GM12872 (cell line): ENCODE data around the gene NACC2.

Experiments used
- TF ChIP-seq, protein P1 (sequence below): IDR thresholded peaks from 3 replicates; pipeline ENCODE4 v1.5.1; 2011; ENCODE audit warnings: low read depth, mild to moderate bottlenecking, low read length, moderate library complexity; ENCODE audit not compliant: insufficient read depth

The NACC2 gene

DNA sequence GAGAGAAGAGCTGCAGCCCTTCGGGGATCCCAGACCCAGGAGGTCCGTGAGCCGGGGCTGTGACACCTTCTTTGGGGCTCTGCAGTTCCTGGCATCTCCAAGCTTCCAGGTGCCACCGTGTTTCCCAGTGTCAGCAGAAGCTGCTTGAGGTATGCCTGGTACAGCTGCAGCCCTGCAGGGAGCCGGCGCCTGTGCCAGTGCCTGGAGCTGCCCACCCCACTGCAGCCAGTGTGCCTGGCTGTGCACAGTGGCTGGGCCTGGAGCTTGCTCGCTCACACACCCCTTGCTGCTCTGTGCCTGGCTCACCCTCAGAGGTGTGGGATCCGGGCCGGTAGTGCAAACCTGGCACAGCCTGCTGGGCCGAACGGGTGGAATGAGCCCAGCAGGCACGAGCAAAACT is 65.5 kb downstream of the NACC2 start:
- TF ChIP-seq, protein P1, sequence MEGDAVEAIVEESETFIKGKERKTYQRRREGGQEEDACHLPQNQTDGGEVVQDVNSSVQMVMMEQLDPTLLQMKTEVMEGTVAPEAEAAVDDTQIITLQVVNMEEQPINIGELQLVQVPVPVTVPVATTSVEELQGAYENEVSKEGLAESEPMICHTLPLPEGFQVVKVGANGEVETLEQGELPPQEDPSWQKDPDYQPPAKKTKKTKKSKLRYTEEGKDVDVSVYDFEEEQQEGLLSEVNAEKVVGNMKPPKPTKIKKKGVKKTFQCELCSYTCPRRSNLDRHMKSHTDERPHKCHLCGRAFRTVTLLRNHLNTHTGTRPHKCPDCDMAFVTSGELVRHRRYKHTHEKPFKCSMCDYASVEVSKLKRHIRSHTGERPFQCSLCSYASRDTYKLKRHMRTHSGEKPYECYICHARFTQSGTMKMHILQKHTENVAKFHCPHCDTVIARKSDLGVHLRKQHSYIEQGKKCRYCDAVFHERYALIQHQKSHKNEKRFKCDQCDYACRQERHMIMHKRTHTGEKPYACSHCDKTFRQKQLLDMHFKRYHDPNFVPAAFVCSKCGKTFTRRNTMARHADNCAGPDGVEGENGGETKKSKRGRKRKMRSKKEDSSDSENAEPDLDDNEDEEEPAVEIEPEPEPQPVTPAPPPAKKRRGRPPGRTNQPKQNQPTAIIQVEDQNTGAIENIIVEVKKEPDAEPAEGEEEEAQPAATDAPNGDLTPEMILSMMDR: no peak

DNA sequence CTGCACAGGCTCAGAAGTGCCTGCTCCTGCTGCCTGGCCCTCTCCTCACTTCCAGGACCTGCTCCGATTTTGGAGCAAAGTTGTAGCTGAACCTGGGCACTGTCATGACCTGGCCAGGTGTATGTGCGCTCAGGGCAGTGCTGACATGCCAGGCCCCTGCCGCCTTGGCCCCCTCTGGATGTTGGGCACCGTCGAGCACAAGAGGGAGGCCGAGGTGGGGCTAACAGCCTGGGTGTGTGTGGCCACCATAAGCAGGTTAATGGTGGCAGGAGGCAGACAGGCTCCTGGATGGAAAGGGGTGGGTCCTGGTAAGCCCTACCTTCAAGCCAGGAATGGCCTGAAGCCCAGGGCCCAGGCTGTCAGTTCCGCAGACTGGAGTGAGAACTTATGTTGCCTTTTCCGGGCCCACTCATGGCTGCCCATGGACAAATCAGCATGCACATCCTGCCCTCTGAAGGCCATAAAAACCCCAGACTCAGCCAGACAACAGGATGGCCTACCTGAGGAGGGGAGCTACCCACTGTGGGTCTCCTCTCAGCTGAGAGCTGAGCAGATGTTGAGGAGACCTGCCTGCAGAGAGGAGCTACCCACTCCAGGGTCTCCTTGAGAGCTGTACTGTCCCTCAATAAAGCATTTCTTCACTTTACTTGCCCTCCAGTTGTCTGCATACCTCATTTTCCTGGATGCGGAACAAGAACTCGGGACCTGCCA is 66.2 kb downstream of the NACC2 start:
- TF ChIP-seq, protein P1: no peak

DNA sequence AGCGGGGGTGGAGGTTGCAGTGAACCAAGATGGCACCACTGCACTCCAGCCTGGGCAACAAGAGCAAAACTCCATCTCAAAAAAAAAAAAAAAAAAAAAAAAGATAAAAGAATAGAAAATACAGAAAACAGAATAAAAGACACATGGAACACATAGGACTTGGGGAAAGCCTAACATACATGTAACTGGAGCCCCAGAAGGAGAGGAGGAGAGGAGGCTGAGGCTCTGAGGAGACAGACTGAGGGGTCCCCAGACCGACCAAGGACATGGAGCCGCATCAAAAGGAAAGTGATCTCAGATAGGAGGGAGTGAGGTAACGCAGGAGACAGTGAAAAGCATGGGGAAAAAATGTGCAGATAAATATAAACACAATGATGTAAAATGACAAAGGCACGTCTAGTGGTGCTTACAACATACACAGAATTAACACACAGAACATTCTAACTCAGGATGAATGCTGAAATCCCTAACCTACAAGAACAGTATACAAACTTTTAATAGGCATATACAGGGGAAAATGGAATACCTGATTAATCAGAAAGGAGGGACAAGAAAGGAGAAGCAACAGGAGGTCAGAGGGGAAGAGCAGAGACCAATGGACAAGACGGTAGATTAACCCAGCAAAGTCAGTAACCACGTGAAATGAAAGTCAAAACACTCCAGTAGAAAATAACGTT is 68.7 kb downstream of the NACC2 start:
- TF ChIP-seq, protein P1: no peak

DNA sequence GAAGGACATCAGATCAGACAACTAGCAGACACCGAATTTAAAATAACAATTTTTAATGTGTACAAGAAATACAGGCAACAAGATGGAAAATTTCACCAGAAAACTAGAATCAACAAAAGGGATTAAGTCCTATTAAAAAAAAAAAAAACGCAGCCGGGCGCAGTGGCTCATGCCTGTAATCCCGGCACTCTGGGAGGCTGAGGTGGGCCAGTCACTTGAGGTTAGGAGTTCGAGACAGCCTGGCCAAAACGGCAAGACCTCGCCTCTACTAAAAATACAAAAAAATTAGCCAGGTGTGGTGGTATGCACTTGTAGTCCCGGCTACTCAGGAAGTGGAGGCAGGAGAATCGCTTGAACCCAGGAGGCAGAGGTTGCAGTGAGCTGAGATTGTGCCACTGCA is 69.6 kb downstream of the NACC2 start:
- TF ChIP-seq, protein P1: no peak

DNA sequence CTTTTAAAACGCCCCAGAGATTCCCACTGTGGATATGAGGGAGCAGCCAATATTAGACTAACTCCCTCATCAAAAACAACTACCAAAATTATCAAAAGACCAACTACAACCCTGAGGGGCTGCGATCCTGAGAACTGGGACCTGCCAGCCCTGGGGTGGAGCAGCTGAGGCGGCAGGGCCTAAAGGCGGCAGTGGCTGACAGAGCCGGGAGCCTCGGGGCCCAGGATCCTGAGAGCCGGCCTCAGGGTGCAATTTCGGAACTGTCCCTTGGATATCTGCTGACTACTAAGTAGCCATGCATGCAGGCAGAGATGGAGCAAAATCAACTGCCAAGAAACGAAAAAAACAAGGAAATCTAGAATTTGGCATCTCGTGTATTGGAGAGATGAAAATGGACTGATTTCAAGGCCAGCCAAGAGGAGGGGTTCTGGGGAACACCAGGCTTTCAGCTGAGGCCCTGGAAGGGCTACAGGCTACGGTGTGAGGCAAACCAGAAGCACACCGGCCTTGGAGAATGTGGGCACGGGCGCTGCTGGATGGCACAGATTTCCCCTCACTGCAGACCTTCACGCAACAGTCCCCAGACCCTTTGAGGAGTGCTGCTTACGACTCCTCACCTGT is 70.3 kb downstream of the NACC2 start:
- TF ChIP-seq, protein P1: no peak

DNA sequence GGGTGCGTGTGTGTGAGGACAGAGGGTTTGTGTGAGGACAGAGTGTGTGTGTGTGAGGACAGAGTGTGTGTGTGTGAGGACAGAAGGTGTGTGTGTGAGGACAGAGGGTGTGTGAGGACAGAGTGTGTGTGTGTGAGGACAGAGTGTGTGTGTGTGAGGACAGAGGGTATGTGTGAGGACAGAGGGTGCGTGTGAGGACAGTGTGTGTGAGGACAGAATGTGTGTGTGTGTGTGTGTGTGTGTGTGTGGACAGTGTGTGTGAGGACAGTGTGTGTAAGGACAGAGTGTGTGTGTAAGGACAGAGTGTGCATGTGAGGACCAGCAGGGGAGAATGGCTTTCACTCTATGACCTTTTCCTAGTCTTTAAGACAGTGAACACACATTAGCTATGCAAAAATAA is 70.8 kb downstream of the NACC2 start:
- TF ChIP-seq, protein P1: no peak

DNA sequence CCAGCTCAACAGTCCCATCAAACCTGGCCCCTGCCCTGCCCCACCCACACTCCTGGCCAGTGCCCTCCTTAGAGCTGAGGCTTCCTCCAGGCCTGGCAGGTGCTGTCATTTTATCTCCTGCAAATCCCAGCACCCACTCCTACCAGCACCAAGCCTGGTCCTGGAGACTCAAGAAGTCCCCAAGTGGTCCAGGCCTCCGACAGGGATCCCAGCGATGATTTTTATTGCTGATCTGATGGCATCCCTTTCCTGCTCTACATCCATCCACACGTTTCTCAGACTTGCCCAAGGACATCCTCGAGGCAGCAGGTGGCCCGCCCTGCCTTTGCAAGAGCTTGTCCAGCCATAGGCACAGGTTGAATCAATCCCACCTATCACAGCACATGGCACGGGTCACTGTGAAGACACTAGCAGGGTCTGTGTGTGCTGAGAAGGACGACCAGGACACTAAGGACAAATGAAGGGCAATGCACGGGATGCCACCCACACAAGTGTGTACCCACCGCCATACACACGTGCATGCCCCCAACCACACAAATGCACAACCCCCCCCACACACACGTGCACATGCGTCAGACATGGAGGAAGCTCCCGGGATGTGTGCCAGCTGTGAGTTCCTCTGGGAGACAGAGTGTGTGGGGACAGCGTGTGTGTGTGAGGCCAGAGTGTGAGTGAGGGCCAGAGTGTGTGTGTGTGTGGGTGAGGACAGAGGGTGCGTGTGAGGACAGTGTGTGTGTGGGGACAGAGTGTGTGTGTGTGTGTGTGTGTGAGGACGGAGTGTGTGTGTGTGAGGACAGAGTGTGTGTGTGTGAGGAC is 71.5 kb downstream of the NACC2 start:
- TF ChIP-seq, protein P1: no peak
